HG03460 (cell line): ENCODE data around the gene SLC39A3.

Source experiments
- ATAC-seq: cut with Tn5 transposase; IDR thresholded peaks from one replicate; pipeline ENCODE4 v1.9.1; 2021; ENCODE audit not compliant: unreplicated experiment

Gene SLC39A3

GRCh38 chr19:2706251-2706650 is 33.6 kb downstream of the SLC39A3 start:
- no peak for ATAC-seq

- ATAC-seq = no peak
Measured at GRCh38 chr19:2703691-2704216, 36.1 kb downstream of the SLC39A3 start.

GRCh38 chr19:2703077-2703437 is 36.8 kb downstream of the SLC39A3 start:
- ATAC-seq = no peak

GRCh38 chr19:2702170-2703076 is 37.4 kb downstream of the SLC39A3 start, which contains the start of gene GNG7:
Gene GNG7, minus strand, starts transcription at chr19:2702694. Its CDS starts 182,006 bp downstream, at chr19:2520688.
- peak; percentile 69 for ATAC-seq

- no peak for ATAC-seq
Measured at GRCh38 chr19:2701361-2702169, 38.3 kb downstream of the SLC39A3 start.

- ATAC-seq = no peak
Measured at GRCh38 chr19:2700660-2701360, 39.0 kb downstream of the SLC39A3 start.

GRCh38 chr19:2699413-2700140 is 40.2 kb downstream of the SLC39A3 start:
- ATAC-seq = no peak

GRCh38 chr19:2694196-2694595 is 45.6 kb downstream of the SLC39A3 start:
- no peak for ATAC-seq

- ATAC-seq = no peak
Measured at GRCh38 chr19:2693492-2694160, 46.2 kb downstream of the SLC39A3 start.

- no peak for ATAC-seq
Measured at GRCh38 chr19:2691951-2692350, 47.9 kb downstream of the SLC39A3 start.

GRCh38 chr19:2690856-2691255 is 49.0 kb downstream of the SLC39A3 start:
- no peak for ATAC-seq

GRCh38 chr19:2686360-2686759 is 53.5 kb downstream of the SLC39A3 start:
- ATAC-seq = no peak

GRCh38 chr19:2685204-2685704 is 54.6 kb downstream of the SLC39A3 start:
- no peak for ATAC-seq

- ATAC-seq = no peak
Measured at GRCh38 chr19:2683430-2684003, 56.3 kb downstream of the SLC39A3 start.
